T-helper 17 cell (primary cell): ENCODE data around the gene MAPK11. TPM values are rescaled to one million over a fixed set of nuclear protein-coding genes. Genes with fewer than 3 reads are reported as not detected.

Experiments used
- ATAC-seq: fragments of 150-1000 bp; cut with Tn5 transposase; 2 replicates; pipeline ENCODE4 v1.10.0; 2021; ENCODE audit warnings: mild to moderate bottlenecking, moderate library complexity
- DNase-seq, 3 donors: peaks; one replicate each; pipeline versions ENCODE4 v3.0.0 to v3.0.0-alpha.2; 2020 to 2021
- H3K9me3 ChIP-seq: one replicate; pipeline ENCODE4 v1.7.0; 2013; ENCODE audit warnings: low read length, mild to moderate bottlenecking; ENCODE audit not compliant: control insufficient read depth, poor library complexity, severe bottlenecking
- H3K27ac Mint-ChIP-seq: one replicate; pipeline ENCODE4 v1.8.0; 2022; ENCODE audit warnings: mild to moderate bottlenecking, moderate library complexity, mixed read lengths
- H3K27me3 Mint-ChIP-seq: one replicate; pipeline ENCODE4 v1.8.0; 2022; ENCODE audit warnings: mixed read lengths
- H3K36me3 Mint-ChIP-seq: one replicate; pipeline ENCODE4 v1.8.0; 2022; ENCODE audit warnings: low read depth, mixed read lengths
- H3K4me1 Mint-ChIP-seq: one replicate; pipeline ENCODE4 v1.8.0; 2022; ENCODE audit warnings: mild to moderate bottlenecking, mixed read lengths
- H3K4me3 Mint-ChIP-seq: one replicate; pipeline ENCODE4 v1.8.0; 2022; ENCODE audit warnings: mild to moderate bottlenecking, moderate library complexity, mixed read lengths
- total RNA-seq, 4 donors: library from RNA in 2 of 4; stranded (reverse) in 2 of 4; gene quantifications; one replicate each; pipeline ENCODE4 v1.2.3 and lab custom pipeline; 2022 to 2026

MAPK11 gene
- 10 to 100 TPM; 13.2 to 14.4 TPM for total RNA-seq
- total RNA-seq (lab: John Stamatoyannopoulos, UW) = 15.3 to 25.9 reads per million in 2 donors

- H3K4me1 Mint-ChIP-seq = peaks cover 13% of the 10 kb centered on the region
- DNase-seq = peak; percentile 64 to 77 (median 71)
- ATAC-seq = peak; percentile 75
- no peaks in the 10 kb centered on the region for H3K27me3 Mint-ChIP-seq
- H3K27ac Mint-ChIP-seq = no peak within 1 kb of the TSS
- peak within 1 kb of the TSS; percentile 84 for H3K4me3 Mint-ChIP-seq
- H3K9me3 ChIP-seq = no peaks in the 10 kb centered on the region
- H3K36me3 Mint-ChIP-seq = no peaks in the 10 kb centered on the region
These were observed at the start of gene MAPK11 for GRCh38 chr22:50269970-50270665. MAPK11 (minus strand) TSS chr22:50270380; CDS start chr22:50270292, 88 bp downstream.

- no peak overlapping the region for H3K4me3 Mint-ChIP-seq
- H3K9me3 ChIP-seq = no peaks in the 10 kb centered on the region
- H3K36me3 Mint-ChIP-seq = no peaks in the 10 kb centered on the region
- no peak overlapping the region for H3K27ac Mint-ChIP-seq
- DNase-seq = no peak
- ATAC-seq = no peak
- peaks cover 3% of the 10 kb centered on the region for H3K4me1 Mint-ChIP-seq
- no peaks in the 10 kb centered on the region for H3K27me3 Mint-ChIP-seq
These were observed 49.3 kb upstream of the MAPK11 start for GRCh38 chr22:50319503-50319951.

- H3K4me3 Mint-ChIP-seq = no peak overlapping the region
These were observed 48.7 kb upstream of the MAPK11 start for GRCh38 chr22:50318698-50319411.

GRCh38 chr22:50318356-50318697 is 48.1 kb upstream of the MAPK11 start:
- H3K9me3 ChIP-seq = no peaks in the 10 kb centered on the region

More at GRCh38 chr22:50318698-50319411, 48.7 kb upstream of the MAPK11 start:
- DNase-seq (no peak), ATAC-seq (no peak)
- Mint-ChIP-seq H3K27me3 (no peaks in the 10 kb centered on the region), H3K27ac (no peak overlapping the region), H3K4me1 (peaks cover 8% of the 10 kb centered on the region), H3K36me3 (no peaks in the 10 kb centered on the region)
- no peaks in the 10 kb centered on the region for H3K9me3 ChIP-seq

GRCh38 chr22:50317674-50318073 is 47.5 kb upstream of the MAPK11 start:
- ATAC-seq = no peak
- no peak for DNase-seq
- no peaks in the 10 kb centered on the region for H3K27me3 Mint-ChIP-seq
- peaks cover 8% of the 10 kb centered on the region for H3K4me1 Mint-ChIP-seq
- no peak overlapping the region for H3K4me3 Mint-ChIP-seq
- no peaks in the 10 kb centered on the region for H3K9me3 ChIP-seq
- no peak overlapping the region for H3K27ac Mint-ChIP-seq
- no peaks in the 10 kb centered on the region for H3K36me3 Mint-ChIP-seq

More at GRCh38 chr22:50318356-50318697, 48.1 kb upstream of the MAPK11 start:
- H3K4me3 Mint-ChIP-seq = no peak overlapping the region
- peaks cover 8% of the 10 kb centered on the region for H3K4me1 Mint-ChIP-seq
- no peak overlapping the region for H3K27ac Mint-ChIP-seq
- no peaks in the 10 kb centered on the region for H3K27me3 Mint-ChIP-seq
- no peaks in the 10 kb centered on the region for H3K36me3 Mint-ChIP-seq
- ATAC-seq = no peak
- no peak for DNase-seq

GRCh38 chr22:50317178-50317577 is 47.0 kb upstream of the MAPK11 start:
- Mint-ChIP-seq H3K4me3 (no peak overlapping the region), H3K27me3 (no peaks in the 10 kb centered on the region), H3K4me1 (peaks cover 8% of the 10 kb centered on the region), H3K27ac (no peak overlapping the region), H3K36me3 (no peaks in the 10 kb centered on the region)
- DNase-seq = no peak
- no peaks in the 10 kb centered on the region for H3K9me3 ChIP-seq
- ATAC-seq = no peak

GRCh38 chr22:50316114-50317065 is 46.2 kb upstream of the MAPK11 start:
- Mint-ChIP-seq H3K27me3 (no peaks in the 10 kb centered on the region), H3K36me3 (no peaks in the 10 kb centered on the region), H3K4me1 (peaks cover 8% of the 10 kb centered on the region), H3K4me3 (no peak overlapping the region), H3K27ac (no peak overlapping the region)
- ATAC-seq (no peak), DNase-seq (no peak)
- H3K9me3 ChIP-seq = no peaks in the 10 kb centered on the region

GRCh38 chr22:50315289-50316113 is 45.3 kb upstream of the MAPK11 start:
- Mint-ChIP-seq H3K27ac (peak overlapping the region; percentile 83), H3K4me1 (peaks cover 8% of the 10 kb centered on the region), H3K27me3 (no peaks in the 10 kb centered on the region), H3K4me3 (peak overlapping the region; percentile 94), H3K36me3 (no peaks in the 10 kb centered on the region)
- no peaks in the 10 kb centered on the region for H3K9me3 ChIP-seq
- ATAC-seq (no peak), DNase-seq (no peak)

GRCh38 chr22:50314455-50315288 is 44.5 kb upstream of the MAPK11 start:
- H3K9me3 ChIP-seq = no peaks in the 10 kb centered on the region
- H3K4me1 Mint-ChIP-seq = peaks cover 8% of the 10 kb centered on the region
- no peaks in the 10 kb centered on the region for H3K36me3 Mint-ChIP-seq
- no peaks in the 10 kb centered on the region for H3K27me3 Mint-ChIP-seq
- peak overlapping the region; percentile 94 for H3K4me3 Mint-ChIP-seq
- DNase-seq (peak in 2 of 3 donors; percentile 28 to 32), ATAC-seq (peak; percentile 91)
- H3K27ac Mint-ChIP-seq = peak overlapping the region; percentile 87

GRCh38 chr22:50314081-50314454 is 43.9 kb upstream of the MAPK11 start:
- Mint-ChIP-seq H3K36me3 (no peaks in the 10 kb centered on the region), H3K4me3 (peak overlapping the region; percentile 94), H3K4me1 (peaks cover 8% of the 10 kb centered on the region), H3K27me3 (no peaks in the 10 kb centered on the region), H3K27ac (peak overlapping the region; percentile 87)
- DNase-seq (no peak), ATAC-seq (no peak)
- H3K9me3 ChIP-seq = no peaks in the 10 kb centered on the region

- Mint-ChIP-seq H3K4me3 (peak overlapping the region; percentile 78), H3K27ac (no peak overlapping the region), H3K36me3 (no peaks in the 10 kb centered on the region), H3K4me1 (peaks cover 10% of the 10 kb centered on the region), H3K27me3 (no peaks in the 10 kb centered on the region)
- DNase-seq (no peak), ATAC-seq (no peak)
- H3K9me3 ChIP-seq = no peaks in the 10 kb centered on the region
These were observed 43.4 kb upstream of the MAPK11 start for GRCh38 chr22:50313600-50313999.

GRCh38 chr22:50313021-50313420 is 42.8 kb upstream of the MAPK11 start:
- Mint-ChIP-seq H3K27me3 (no peaks in the 10 kb centered on the region), H3K27ac (no peak overlapping the region), H3K36me3 (no peaks in the 10 kb centered on the region), H3K4me1 (peaks cover 10% of the 10 kb centered on the region), H3K4me3 (no peak overlapping the region)
- ATAC-seq = no peak
- DNase-seq = no peak
- no peaks in the 10 kb centered on the region for H3K9me3 ChIP-seq
